H9 (cell line): Measurements from ENCODE around the gene CHST2. TPM values are rescaled to one million over a fixed set of nuclear protein-coding genes. Genes with fewer than 3 reads are reported as not detected.

Experiments
- DNase-seq: peaks from one replicate; pipeline ENCODE4 v3.0.0-alpha.2; 2017
- H2AFZ ChIP-seq: one replicate; pipeline ENCODE4 v1.6.1; 2013; ENCODE audit warnings: mild to moderate bottlenecking, low read length, control low read depth, moderate library complexity
- H2AK5ac ChIP-seq: 2 replicates; pipeline ENCODE4 v1.6.1; 2013; ENCODE audit warnings: low read length, control low read depth, mixed read lengths; ENCODE audit not compliant: insufficient read length
- H2BK120ac ChIP-seq: one replicate; pipeline ENCODE4 v1.6.1; 2013; ENCODE audit warnings: low read depth, mild to moderate bottlenecking, low read length, control low read depth, inconsistent platforms; ENCODE audit not compliant: poor library complexity, severe bottlenecking
- H2BK12ac ChIP-seq: 2 replicates; pipeline ENCODE4 v1.6.1; 2013; ENCODE audit warnings: low read length, control low read depth, mixed read lengths, low read depth; ENCODE audit not compliant: insufficient read length
- H2BK15ac ChIP-seq: 2 replicates; pipeline ENCODE4 v1.6.1; 2013; ENCODE audit warnings: low read depth, low read length, control low read depth
- H2BK20ac ChIP-seq: one replicate; pipeline ENCODE4 v1.6.1; 2013; ENCODE audit warnings: low read depth, mild to moderate bottlenecking, low read length, control low read depth, inconsistent platforms; ENCODE audit not compliant: poor library complexity, severe bottlenecking
- H2BK5ac ChIP-seq: 2 replicates; pipeline ENCODE4 v1.6.1; 2013; ENCODE audit warnings: low read length, control low read depth, mixed read lengths; ENCODE audit not compliant: insufficient read length
- H3K14ac ChIP-seq: 2 replicates; pipeline ENCODE4 v1.6.1; 2013; ENCODE audit warnings: low read length, control low read depth; ENCODE audit not compliant: insufficient read depth
- H3K18ac ChIP-seq: 2 replicates; pipeline ENCODE4 v1.6.1; 2013; ENCODE audit warnings: low read depth, mild to moderate bottlenecking, mixed read lengths, low read length, control low read depth; ENCODE audit not compliant: insufficient read length
- H3K23ac ChIP-seq: 2 replicates; pipeline ENCODE4 v1.6.1; 2013; ENCODE audit warnings: low read length, control low read depth, mixed read lengths, low read depth; ENCODE audit not compliant: insufficient read length
- H3K23me2 ChIP-seq: 2 replicates; pipeline ENCODE4 v1.6.1; 2013; ENCODE audit warnings: low read depth, mild to moderate bottlenecking, mixed read lengths, low read length, control low read depth; ENCODE audit not compliant: insufficient read length, poor library complexity, severe bottlenecking
- H3K27ac ChIP-seq: 2 replicates; pipeline ENCODE4 v1.5.1; 2013; ENCODE audit warnings: low read length, control low read depth, mixed read lengths, low read depth; ENCODE audit not compliant: insufficient read length
- H3K27me3 ChIP-seq: 2 replicates; pipeline ENCODE4 v1.6.1; 2013; ENCODE audit warnings: low read length, control low read depth, inconsistent platforms; ENCODE audit not compliant: insufficient read depth
- H3K4ac ChIP-seq: 2 replicates; pipeline ENCODE4 v1.6.1; 2013; ENCODE audit warnings: low read depth, mild to moderate bottlenecking, control low read depth, inconsistent platforms, low read length, moderate library complexity
- H3K4me1 ChIP-seq: 2 replicates; pipeline ENCODE4 v1.6.1; 2013; ENCODE audit warnings: low read length, control low read depth, inconsistent platforms; ENCODE audit not compliant: insufficient read depth
- H3K4me2 ChIP-seq: 2 replicates; pipeline ENCODE4 v1.6.1; 2013; ENCODE audit warnings: low read length, control low read depth, mixed read lengths; ENCODE audit not compliant: insufficient read length, insufficient read depth
- H3K56ac ChIP-seq: 2 replicates; pipeline ENCODE4 v1.6.1; 2013; ENCODE audit warnings: low read depth, mild to moderate bottlenecking, mixed read lengths, low read length, control low read depth; ENCODE audit not compliant: insufficient read length
- H3K79me1 ChIP-seq: 2 replicates; pipeline ENCODE4 v1.6.1; 2013; ENCODE audit warnings: low read depth, mild to moderate bottlenecking, moderate library complexity, low read length, control low read depth, inconsistent platforms; ENCODE audit not compliant: insufficient read depth, poor library complexity, severe bottlenecking
- H3K79me2 ChIP-seq: 2 replicates; pipeline ENCODE4 v1.6.1; 2013; ENCODE audit warnings: low read length, control low read depth, inconsistent platforms; ENCODE audit not compliant: insufficient read depth
- H3K9ac ChIP-seq: 2 replicates; pipeline ENCODE4 v1.6.1; 2013; ENCODE audit warnings: low read length, control low read depth, mixed read lengths; ENCODE audit not compliant: insufficient read length; ENCODE audit errors: extremely low read depth
- H3K9me3 ChIP-seq: one replicate; pipeline ENCODE4 v1.6.1; 2013; ENCODE audit warnings: low read depth, low read length, inconsistent platforms; ENCODE audit not compliant: control insufficient read depth
- H3T11ph ChIP-seq: one replicate; pipeline ENCODE4 v1.6.1; 2013; ENCODE audit warnings: mild to moderate bottlenecking, low read length, control low read depth, inconsistent platforms
- H4K20me1 ChIP-seq: one replicate; pipeline ENCODE4 v1.6.1; 2013; ENCODE audit not compliant: control insufficient read depth, insufficient read length, insufficient read depth
- H4K5ac ChIP-seq: 2 replicates; pipeline ENCODE4 v1.6.1; 2013; ENCODE audit warnings: low read depth, mild to moderate bottlenecking, mixed read lengths, low read length, control low read depth; ENCODE audit not compliant: insufficient read length
- H4K8ac ChIP-seq: replicated peaks from 2 replicates; pipeline ENCODE4 v1.6.1; 2013; ENCODE audit warnings: low read length, control low read depth, mixed read lengths, low read depth; ENCODE audit not compliant: insufficient read length
- H4K91ac ChIP-seq: 2 replicates; pipeline ENCODE4 v1.6.1; 2013; ENCODE audit warnings: low read depth, mild to moderate bottlenecking, moderate library complexity, mixed read lengths, low read length, control low read depth; ENCODE audit not compliant: insufficient read length
- H3K27ac Mint-ChIP-seq, 3 experiments: 2 replicates in 2 of 3; 3 replicates in 1 of 3; pipeline ENCODE4 v1.8.0; 2020 to 2021; ENCODE audit warnings: mixed read lengths in 3 of 3, mild to moderate bottlenecking in 1 of 3, moderate library complexity in 1 of 3
- H3K27me3 Mint-ChIP-seq: 2 replicates; pipeline ENCODE4 v1.8.0; 2021; ENCODE audit warnings: low read depth, mild to moderate bottlenecking, moderate library complexity, mixed read lengths
- H3K36me3 Mint-ChIP-seq, 3 experiments: 2 replicates in 2 of 3; 3 replicates in 1 of 3; pipeline ENCODE4 v1.8.0; 2020 to 2021; ENCODE audit warnings: low read depth in 3 of 3, mixed read lengths in 3 of 3; ENCODE audit not compliant: insufficient read depth in 1 of 3
- H3K4me1 Mint-ChIP-seq, 2 experiments: 2 replicates each; pipeline ENCODE4 v1.8.0; 2020; ENCODE audit warnings: mixed read lengths in 2 of 2
- H3K4me3 Mint-ChIP-seq, 2 experiments: 2 replicates in 1 of 2; 3 replicates in 1 of 2; pipeline ENCODE4 v1.8.0; 2020 to 2021; ENCODE audit warnings: mild to moderate bottlenecking in 2 of 2, mixed read lengths in 2 of 2, moderate library complexity in 1 of 2
- H3K9me3 Mint-ChIP-seq, 2 experiments: 2 replicates in 1 of 2; 3 replicates in 1 of 2; pipeline ENCODE4 v1.8.0; 2020; ENCODE audit warnings: mild to moderate bottlenecking in 2 of 2, mixed read lengths in 2 of 2, moderate library complexity in 1 of 2
- WGBS: extraction: QIAGEN DNeasy Blood & Tissue Kit; methylation state at CpG from one replicate; pipeline ENCODE4 v1.1.7; 2013; ENCODE audit warnings: missing lambda C conversion rate, low lambda C conversion rate, mixed read lengths; ENCODE audit not compliant: insufficient read length; ENCODE audit errors: extremely low coverage; 5-methylcytosine and 5-hydroxymethylcytosine counted together
- total RNA-seq: library from RNA; stranded (reverse); gene quantifications from 2 replicates; pipeline ENCODE4 v1.2.1, GENCODE V29; 2021
- TF ChIP-seq, protein P1 (sequence below): fragments of 200-600 bp; sonication (generic); conservative IDR thresholded peaks from 3 replicates; pipeline ENCODE4 v1.8.0; 2021; ENCODE audit warnings: antibody characterized with exemption, mild to moderate bottlenecking

CHST2 gene
- total RNA-seq, 1 experiment from 2014 or later: 5.8 TPM

GRCh38 chr3:143171141-143171980 lies 51.8 kb downstream of the CHST2 start:
- Histone ChIP-seq H2BK20ac (no peak overlapping the region), H4K20me1 (no peaks in the 10 kb centered on the region), H3K27ac (no peak overlapping the region), H3K18ac (no peak overlapping the region), H3K9ac (no peak overlapping the region), H3K4ac (no peak overlapping the region), H2AFZ (no peak overlapping the region), H3K4me1 (no peaks in the 10 kb centered on the region), H3K56ac (no peak overlapping the region), H3K14ac (no peak overlapping the region), H2BK12ac (no peak overlapping the region), H2BK5ac (no peak overlapping the region), H3K79me1 (no peaks in the 10 kb centered on the region), H2AK5ac (no peak overlapping the region), H3K9me3 (no peaks in the 10 kb centered on the region), H3K27me3 (no peaks in the 10 kb centered on the region), H4K8ac (no peak overlapping the region), H3K79me2 (no peaks in the 10 kb centered on the region), H3T11ph (no peak overlapping the region), H2BK15ac (no peak overlapping the region), H3K23me2 (no peaks in the 10 kb centered on the region), H3K23ac (no peak overlapping the region), H4K91ac (no peak overlapping the region), H3K4me2 (no peak overlapping the region), H2BK120ac (no peak overlapping the region), H4K5ac (no peak overlapping the region)
- WGBS: no CpG with 5 or more reads among the region's 3 CpGs
- no peak overlapping the region for H3K4me3 Mint-ChIP-seq
- no peak overlapping the region for H3K27ac Mint-ChIP-seq
- DNase-seq: no peak
- H3K9me3 Mint-ChIP-seq: peaks cover 11 to 13% of the 10 kb centered on the region in 2 experiments
- H3K36me3 Mint-ChIP-seq: peaks cover 4 to 10% (median 7%) of the 10 kb centered on the region in 3 experiments; a peak in 5 of 7 replicates
- TF ChIP-seq, protein P1, sequence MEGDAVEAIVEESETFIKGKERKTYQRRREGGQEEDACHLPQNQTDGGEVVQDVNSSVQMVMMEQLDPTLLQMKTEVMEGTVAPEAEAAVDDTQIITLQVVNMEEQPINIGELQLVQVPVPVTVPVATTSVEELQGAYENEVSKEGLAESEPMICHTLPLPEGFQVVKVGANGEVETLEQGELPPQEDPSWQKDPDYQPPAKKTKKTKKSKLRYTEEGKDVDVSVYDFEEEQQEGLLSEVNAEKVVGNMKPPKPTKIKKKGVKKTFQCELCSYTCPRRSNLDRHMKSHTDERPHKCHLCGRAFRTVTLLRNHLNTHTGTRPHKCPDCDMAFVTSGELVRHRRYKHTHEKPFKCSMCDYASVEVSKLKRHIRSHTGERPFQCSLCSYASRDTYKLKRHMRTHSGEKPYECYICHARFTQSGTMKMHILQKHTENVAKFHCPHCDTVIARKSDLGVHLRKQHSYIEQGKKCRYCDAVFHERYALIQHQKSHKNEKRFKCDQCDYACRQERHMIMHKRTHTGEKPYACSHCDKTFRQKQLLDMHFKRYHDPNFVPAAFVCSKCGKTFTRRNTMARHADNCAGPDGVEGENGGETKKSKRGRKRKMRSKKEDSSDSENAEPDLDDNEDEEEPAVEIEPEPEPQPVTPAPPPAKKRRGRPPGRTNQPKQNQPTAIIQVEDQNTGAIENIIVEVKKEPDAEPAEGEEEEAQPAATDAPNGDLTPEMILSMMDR: no peak
- H3K27me3 Mint-ChIP-seq: no peaks in the 10 kb centered on the region; the same call in 1 of the 2 replicates
- H3K4me1 Mint-ChIP-seq: no peaks in the 10 kb centered on the region
